SU-DHL-6 (cell line): ENCODE measurements around the gene PPP2R5C.

Experiments used
- H2AFZ ChIP-seq: fragments of 200-600 bp; sonication (generic); 2 replicates; pipeline ENCODE4 v1.6.1; 2014; ENCODE audit warnings: low read depth, mild to moderate bottlenecking, moderate library complexity, mixed read lengths, antibody characterized with exemption, low read length; ENCODE audit not compliant: severe bottlenecking
- H3F3A ChIP-seq: fragments of 200-600 bp; shearing (Covaris generic); 2 replicates; pipeline ENCODE4 v1.6.0; 2016; ENCODE audit warnings: antibody characterized with exemption, mild to moderate bottlenecking; ENCODE audit not compliant: insufficient read depth
- H3K27ac ChIP-seq: fragments of 200-600 bp; sonication (generic); 2 replicates; pipeline ENCODE4 v1.5.1; 2016; ENCODE audit warnings: low read depth, mild to moderate bottlenecking, low read length, moderate library complexity, mixed read lengths
- H3K27me3 ChIP-seq: fragments of 200-600 bp; sonication (generic), shearing (Covaris generic); 2 replicates; pipeline ENCODE4 v1.6.0; 2014; ENCODE audit warnings: mild to moderate bottlenecking, low read length
- H3K36me3 ChIP-seq: fragments of 200-600 bp; sonication (generic); 2 replicates; pipeline ENCODE4 v1.6.1; 2014; ENCODE audit warnings: mild to moderate bottlenecking, low read length, mixed read lengths
- H3K4me2 ChIP-seq: fragments of 300-600, 200-600 bp; shearing (Covaris generic), sonication (generic); 2 replicates; pipeline ENCODE4 v1.6.0; 2014; ENCODE audit warnings: low read length, low read depth, mild to moderate bottlenecking; ENCODE audit not compliant: poor library complexity, severe bottlenecking
- H3K4me3 ChIP-seq: fragments of 200-600 bp; sonication (generic); 2 replicates; pipeline ENCODE4 v1.5.1; 2014; ENCODE audit warnings: antibody characterized with exemption, low read length, mild to moderate bottlenecking, mixed read lengths; ENCODE audit not compliant: insufficient read depth, poor library complexity, severe bottlenecking
- H3K79me2 ChIP-seq: fragments of 200-600 bp; sonication (generic); 2 replicates; pipeline ENCODE4 v1.6.1; 2014; ENCODE audit warnings: mild to moderate bottlenecking, low read length, moderate library complexity; ENCODE audit not compliant: insufficient read depth
- H3K9ac ChIP-seq: fragments of 200-600 bp; sonication (generic); 2 replicates; pipeline ENCODE4 v1.7.0; 2014; ENCODE audit warnings: mild to moderate bottlenecking, low read length
- H3K9me2 ChIP-seq: fragments of 200-600 bp; sonication (generic); replicated peaks from 2 replicates; pipeline ENCODE4 v1.6.1; 2014; ENCODE audit warnings: low read length; ENCODE audit not compliant: insufficient read depth
- H3K9me3 ChIP-seq: fragments of 200-600 bp; sonication (generic); 2 replicates; pipeline ENCODE4 v1.6.1; 2014; ENCODE audit warnings: low read length, mixed read lengths; ENCODE audit not compliant: insufficient read depth
- H4K20me1 ChIP-seq: fragments of 200-600 bp; sonication (generic); 2 replicates; pipeline ENCODE4 v1.6.1; 2014; ENCODE audit warnings: low read depth, mild to moderate bottlenecking, antibody characterized with exemption, low read length, moderate library complexity, mixed read lengths
- EZH2phosphoT487 ChIP-seq: fragments of 200-600 bp; sonication (generic), shearing (Covaris generic); conservative IDR thresholded peaks from 2 replicates; pipeline ENCODE4 v1.6.1; 2018; ENCODE audit warnings: mild to moderate bottlenecking, antibody characterized with exemption, low read length, moderate library complexity, mixed read lengths
- TF ChIP-seq, protein P1 (sequence below): fragments of 200-600 bp; sonication (generic); IDR thresholded peaks from one replicate; pipeline ENCODE4 v1.5.1; 2017; ENCODE audit warnings: antibody characterized with exemption, mild to moderate bottlenecking, low read length, moderate library complexity; ENCODE audit not compliant: insufficient read depth, poor library complexity, severe bottlenecking

PPP2R5C gene

DNA sequence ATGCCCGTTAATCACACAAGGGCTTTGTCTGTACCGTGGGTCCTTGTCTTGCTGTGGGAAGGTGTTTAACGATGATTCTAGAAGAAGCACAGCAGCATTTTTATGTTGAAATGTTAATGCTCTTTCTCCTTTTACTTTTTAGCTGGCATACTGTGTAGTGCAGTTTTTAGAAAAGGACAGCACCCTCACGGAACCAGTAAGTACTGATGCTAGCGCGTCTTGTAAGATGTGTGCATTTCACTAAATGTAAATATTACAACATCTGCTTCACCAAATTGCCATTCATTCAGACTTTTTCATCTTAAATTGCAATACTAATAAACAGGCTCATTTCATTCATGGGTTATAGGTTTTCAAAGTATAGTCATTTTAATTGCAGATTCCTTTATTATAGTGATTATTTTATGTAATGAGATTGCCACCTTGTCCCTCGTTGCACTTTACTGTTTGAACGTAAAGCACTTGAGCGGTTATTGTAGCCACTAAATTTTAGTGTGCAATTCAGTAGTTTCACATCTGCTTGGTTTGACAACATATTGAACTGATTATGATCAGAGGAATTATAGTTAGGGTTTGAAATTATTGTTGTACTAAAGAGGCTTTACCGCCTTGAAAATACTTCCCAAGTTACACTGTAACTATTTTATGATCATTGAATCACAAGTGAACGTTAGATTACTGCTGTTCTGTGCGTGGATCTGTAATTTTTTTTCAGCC lies 133.0 kb downstream of the PPP2R5C start:
- H3K27ac ChIP-seq: no peak overlapping the region
- H3K4me3 ChIP-seq: no peak overlapping the region
- H3K9me3 ChIP-seq: no peaks in the 10 kb centered on the region
- H3K27me3 ChIP-seq: no peaks in the 10 kb centered on the region
- no peaks in the 10 kb centered on the region; the same call in 1 of the 2 replicates for H3K79me2 ChIP-seq
- H3K36me3 ChIP-seq: peaks cover 41% of the 10 kb centered on the region
- peaks cover 10% of the 10 kb centered on the region; the same call in 1 of the 2 replicates for H3F3A ChIP-seq
- H2AFZ ChIP-seq: no peak overlapping the region
- H3K9me2 ChIP-seq: no peaks in the 10 kb centered on the region
- no peaks in the 10 kb centered on the region for H4K20me1 ChIP-seq
- no peak overlapping the region for H3K4me2 ChIP-seq
- TF ChIP-seq, protein P1, sequence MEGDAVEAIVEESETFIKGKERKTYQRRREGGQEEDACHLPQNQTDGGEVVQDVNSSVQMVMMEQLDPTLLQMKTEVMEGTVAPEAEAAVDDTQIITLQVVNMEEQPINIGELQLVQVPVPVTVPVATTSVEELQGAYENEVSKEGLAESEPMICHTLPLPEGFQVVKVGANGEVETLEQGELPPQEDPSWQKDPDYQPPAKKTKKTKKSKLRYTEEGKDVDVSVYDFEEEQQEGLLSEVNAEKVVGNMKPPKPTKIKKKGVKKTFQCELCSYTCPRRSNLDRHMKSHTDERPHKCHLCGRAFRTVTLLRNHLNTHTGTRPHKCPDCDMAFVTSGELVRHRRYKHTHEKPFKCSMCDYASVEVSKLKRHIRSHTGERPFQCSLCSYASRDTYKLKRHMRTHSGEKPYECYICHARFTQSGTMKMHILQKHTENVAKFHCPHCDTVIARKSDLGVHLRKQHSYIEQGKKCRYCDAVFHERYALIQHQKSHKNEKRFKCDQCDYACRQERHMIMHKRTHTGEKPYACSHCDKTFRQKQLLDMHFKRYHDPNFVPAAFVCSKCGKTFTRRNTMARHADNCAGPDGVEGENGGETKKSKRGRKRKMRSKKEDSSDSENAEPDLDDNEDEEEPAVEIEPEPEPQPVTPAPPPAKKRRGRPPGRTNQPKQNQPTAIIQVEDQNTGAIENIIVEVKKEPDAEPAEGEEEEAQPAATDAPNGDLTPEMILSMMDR: no peak
- no peak for TF ChIP-seq EZH2phosphoT487
- no peak overlapping the region for H3K9ac ChIP-seq

DNA sequence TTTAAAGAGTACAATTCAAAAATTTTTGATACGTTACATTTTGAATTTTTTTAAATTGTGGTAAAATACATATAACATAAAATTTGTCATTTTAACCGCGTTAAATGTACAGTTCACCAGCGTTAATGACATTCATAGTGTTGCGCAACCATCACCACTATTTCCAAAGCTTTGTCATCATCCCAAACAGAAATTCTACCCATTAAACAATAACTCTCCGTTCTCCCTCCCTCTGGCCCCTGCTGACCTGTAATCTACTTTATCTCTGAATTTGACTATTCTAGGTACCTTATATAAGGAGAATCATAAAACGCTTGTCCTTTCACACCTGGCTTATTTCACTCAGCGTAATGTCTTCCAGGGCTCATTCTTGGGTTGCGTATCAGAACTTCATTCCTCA lies 133.7 kb downstream of the PPP2R5C start:
- Histone ChIP-seq H3K4me2 (no peak overlapping the region), H3K9ac (no peak overlapping the region), H3F3A (peaks cover 10% of the 10 kb centered on the region; the same call in 1 of the 2 replicates), H3K9me2 (no peaks in the 10 kb centered on the region), H2AFZ (no peak overlapping the region), H4K20me1 (no peaks in the 10 kb centered on the region), H3K9me3 (no peaks in the 10 kb centered on the region), H3K79me2 (no peaks in the 10 kb centered on the region), H3K27ac (no peak overlapping the region), H3K27me3 (no peaks in the 10 kb centered on the region), H3K36me3 (peaks cover 44% of the 10 kb centered on the region), H3K4me3 (no peak overlapping the region)
- TF ChIP-seq, protein P1: no peak

DNA sequence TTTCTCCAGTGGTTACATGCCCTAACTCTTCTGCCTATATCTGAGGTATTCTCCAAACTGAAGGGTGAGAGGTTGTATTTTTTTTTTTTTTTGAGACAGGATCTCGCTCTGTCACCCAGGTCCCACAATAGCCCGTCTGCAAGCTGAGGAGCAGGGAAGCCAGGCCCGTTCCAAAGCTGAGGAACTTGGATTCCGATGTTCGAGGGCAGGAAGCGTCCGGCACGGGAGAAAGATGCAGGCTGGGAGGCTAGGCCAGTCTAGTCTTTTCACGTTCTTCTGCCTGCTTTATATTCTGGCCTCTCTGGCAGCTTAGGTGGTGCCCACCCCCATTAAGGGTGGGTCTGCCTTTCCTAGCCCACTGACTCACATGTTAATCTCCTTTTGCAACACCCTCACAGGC lies 135.8 kb downstream of the PPP2R5C start:
- H3K9me2 ChIP-seq: no peaks in the 10 kb centered on the region
- no peaks in the 10 kb centered on the region for H4K20me1 ChIP-seq
- H3K79me2 ChIP-seq: no peaks in the 10 kb centered on the region
- H3K4me3 ChIP-seq: no peak overlapping the region
- H3K4me2 ChIP-seq: no peak overlapping the region
- no peak overlapping the region for H3K27ac ChIP-seq
- no peaks in the 10 kb centered on the region for H3K27me3 ChIP-seq
- H3K36me3 ChIP-seq: peaks cover 49% of the 10 kb centered on the region
- H3K9me3 ChIP-seq: no peaks in the 10 kb centered on the region
- TF ChIP-seq, protein P1: no peak
- TF ChIP-seq EZH2phosphoT487: no peak
- H3F3A ChIP-seq: peaks cover 10% of the 10 kb centered on the region; the same call in 1 of the 2 replicates
- no peak overlapping the region for H3K9ac ChIP-seq
- no peak overlapping the region for H2AFZ ChIP-seq
